ENCODE results near the gene SNX3.

SNX3 gene

DNA sequence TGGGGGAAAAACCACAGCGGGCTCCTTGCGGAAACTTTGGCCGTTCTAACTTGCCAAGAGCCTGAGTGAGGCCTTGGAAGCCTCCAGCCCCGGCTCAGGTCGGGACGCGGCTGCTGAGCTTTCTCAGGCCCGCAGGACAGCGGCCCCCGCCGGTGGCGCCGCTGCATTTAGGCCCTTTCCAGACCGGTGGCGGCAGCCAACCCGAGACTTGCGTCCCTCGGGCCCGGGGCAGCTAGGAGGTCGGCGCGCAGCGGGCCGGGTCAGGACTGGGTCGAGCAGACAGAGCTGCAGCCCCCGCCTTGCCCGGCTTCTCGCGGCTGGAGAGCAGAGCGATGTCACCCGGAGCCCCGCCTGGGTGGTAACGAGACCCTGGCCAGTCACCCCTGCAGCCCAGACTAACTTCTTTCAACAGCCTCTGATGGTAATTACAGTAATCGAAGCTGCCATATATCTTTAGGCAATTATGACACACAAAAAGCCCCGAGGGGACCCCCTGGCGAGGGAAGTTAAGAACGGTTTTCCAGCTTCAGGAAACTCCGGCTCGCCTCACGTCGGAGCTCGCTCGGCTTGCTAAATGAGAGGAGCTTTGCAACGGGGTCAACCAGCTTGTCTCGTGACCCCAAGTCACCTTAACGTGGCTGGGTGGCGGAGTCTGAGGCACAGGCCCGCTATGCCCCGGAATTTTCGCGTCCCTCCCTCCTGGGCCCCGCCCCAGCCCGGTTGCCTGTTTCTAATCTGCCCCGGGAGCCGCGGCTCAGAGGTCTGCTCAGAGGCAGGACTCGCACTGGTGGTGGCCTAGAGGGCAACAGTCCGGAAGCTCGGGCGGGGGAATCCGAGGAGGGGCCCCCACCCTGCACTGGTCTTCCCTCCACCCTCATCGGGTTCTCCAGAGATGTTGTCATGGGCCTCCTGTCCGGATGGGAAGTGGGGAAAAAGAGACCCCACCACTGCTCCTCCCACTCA, 92.1 kb downstream of the SNX3 start:
- Histone ChIP-seq H3K27ac (no peak overlapping the region), H3K27me3 (peaks cover 0 to 99% of the 10 kb centered on the region in 2 donors), H3K9me3 (no peaks in the 10 kb centered on the region), H3K4me1 (peaks cover 0 to 53% (median 48%) of the 10 kb centered on the region in 4 donors), H3K4me3 (peak overlapping the region in 1 of 2 donors; percentile 7), H3K36me3 (no peaks in the 10 kb centered on the region)
- no peak for TF ChIP-seq CTCF (IDR thresholded peaks at IDR 0.05)
- intact Hi-C loops (cut with DNase I; ENCODE audit: low total_unique reads): no loop called here
- no peak for DNase-seq

- Histone ChIP-seq H3K36me3 (no peaks in the 10 kb centered on the region), H3K27ac (no peak overlapping the region), H3K4me1 (peaks cover 0 to 56% (median 48%) of the 10 kb centered on the region in 4 donors), H3K4me3 (peak overlapping the region in 1 of 2 donors; percentile 7), H3K27me3 (peaks cover 0 to 99% of the 10 kb centered on the region in 2 donors), H3K9me3 (no peaks in the 10 kb centered on the region)
- DNase-seq: no peak
- intact Hi-C loops (cut with DNase I; ENCODE audit: low total_unique reads): no loop called here
- TF ChIP-seq CTCF (IDR thresholded peaks at IDR 0.05): no peak
Measured at GRCh38 chr6:108168090-108168463, 92.8 kb downstream of the SNX3 start.

DNA sequence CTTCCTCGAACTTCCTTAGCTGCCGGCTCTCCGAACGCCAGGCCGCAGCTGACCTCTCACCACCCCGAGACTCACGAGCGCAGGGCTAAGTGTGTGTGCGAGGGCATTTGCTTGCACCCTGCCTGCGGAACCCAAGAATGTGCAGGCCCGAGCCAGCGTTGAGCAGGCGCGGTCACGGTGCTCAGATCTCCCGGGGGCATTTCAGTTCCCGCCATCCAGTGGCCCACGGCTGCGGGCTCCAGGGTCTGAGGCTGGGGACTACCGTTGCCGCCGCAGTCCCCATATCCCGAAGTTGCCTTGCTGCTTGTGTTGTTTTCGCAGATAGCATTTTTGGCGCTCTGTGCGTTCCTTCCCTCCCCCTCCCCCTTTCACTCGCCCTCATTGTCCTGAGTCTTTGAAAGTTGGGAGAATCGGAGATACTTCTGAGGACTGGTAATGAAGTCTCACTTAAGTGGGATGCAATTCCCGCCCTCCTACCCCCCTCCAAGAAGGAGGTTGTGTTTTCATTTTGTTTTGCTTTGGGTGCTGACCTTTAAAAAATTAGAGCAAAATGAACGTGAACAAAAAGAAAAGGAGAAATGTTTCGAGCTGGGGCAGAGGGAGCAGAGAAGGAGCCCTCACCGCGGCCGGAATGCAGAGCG, 93.3 kb downstream of the SNX3 start:
- peaks cover 0 to 56% (median 48%) of the 10 kb centered on the region in 4 donors for H3K4me1 ChIP-seq
- H3K27ac ChIP-seq: no peak overlapping the region
- H3K9me3 ChIP-seq: no peaks in the 10 kb centered on the region
- H3K36me3 ChIP-seq: no peaks in the 10 kb centered on the region
- H3K27me3 ChIP-seq: peaks cover 0 to 99% of the 10 kb centered on the region in 2 donors
- peak overlapping the region in 1 of 2 donors; percentile 7 for H3K4me3 ChIP-seq
- no peak for TF ChIP-seq CTCF (IDR thresholded peaks at IDR 0.05)
- intact Hi-C loops (cut with DNase I; ENCODE audit: low total_unique reads): no loop called here
- no peak for DNase-seq

DNA sequence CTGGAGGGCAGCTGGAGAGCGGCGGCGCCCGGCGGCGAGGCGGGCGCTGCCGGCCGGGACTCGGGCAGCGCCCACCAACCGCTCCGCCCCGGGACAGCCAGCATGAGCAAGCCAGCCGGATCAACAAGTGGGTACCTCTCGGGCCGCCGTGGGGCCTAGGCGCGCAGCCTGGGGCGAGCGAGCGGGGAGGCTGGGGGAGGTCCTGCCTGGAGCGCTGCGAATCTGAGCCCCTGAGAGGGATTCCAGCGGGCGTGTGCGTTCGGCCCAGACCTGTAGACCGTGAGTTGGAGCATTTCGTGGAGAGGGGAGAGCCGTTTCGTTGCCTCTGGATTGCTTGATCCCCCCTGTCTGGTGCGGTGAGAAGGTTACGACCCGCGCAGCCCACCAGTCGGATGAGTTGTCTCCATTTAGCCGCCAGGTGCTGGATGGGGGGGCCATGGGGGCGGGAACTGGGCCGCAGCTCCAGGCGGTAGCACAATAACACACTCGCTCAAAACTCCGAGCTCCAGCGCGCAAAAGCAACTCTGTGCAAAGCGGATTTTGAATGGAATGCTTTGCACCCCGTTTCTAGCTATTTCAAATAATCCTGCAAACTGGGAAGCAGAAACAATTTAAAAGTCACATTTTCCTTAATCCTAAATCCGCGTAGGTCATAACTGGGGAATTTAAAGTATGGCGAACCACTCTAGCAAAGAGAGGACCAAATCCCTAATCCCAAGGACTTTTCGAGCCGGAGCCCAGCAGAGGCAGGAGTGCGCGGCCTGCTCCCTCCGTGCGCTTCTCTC, 94.0 kb downstream of the SNX3 start:
- no peaks in the 10 kb centered on the region for H3K36me3 ChIP-seq
- TF ChIP-seq CTCF (IDR thresholded peaks at IDR 0.05): no peak
- H3K4me1 ChIP-seq: peaks cover 0 to 56% (median 48%) of the 10 kb centered on the region in 4 donors
- intact Hi-C loops (cut with DNase I; ENCODE audit: low total_unique reads): no loop called here
- no peaks in the 10 kb centered on the region for H3K9me3 ChIP-seq
- no peak overlapping the region for H3K4me3 ChIP-seq
- no peak for DNase-seq
- H3K27ac ChIP-seq: no peak overlapping the region
- H3K27me3 ChIP-seq: peaks cover 0 to 99% of the 10 kb centered on the region in 2 donors
